Ascending aorta (tissue), 2 donors: Measurements from ENCODE around the gene CD40LG. TPM values are rescaled to one million over a fixed set of nuclear protein-coding genes. Genes with fewer than 3 reads are reported as not detected.

ENCODE experiments used
- DNase-seq, 2 donors: peaks; one replicate each; pipeline ENCODE4 v3.0.0-alpha.2; 2019; ENCODE audit warnings: low spot score in 2 of 2
- H3K27ac ChIP-seq, 2 donors: fragments of 200-600 bp; sonication (generic); one replicate each; pipeline ENCODE4 v1.5.1; 2016 to 2017; ENCODE audit warnings: mild to moderate bottlenecking in 1 of 2
- H3K27me3 ChIP-seq: fragments of 200-600 bp; sonication (generic); one replicate; pipeline ENCODE4 v1.5.1; 2017
- H3K36me3 ChIP-seq, 2 donors: fragments of 200-600 bp; sonication (generic); one replicate each; pipeline ENCODE4 v1.5.1; 2016
- H3K4me1 ChIP-seq, 2 donors: fragments of 200-600 bp; sonication (generic); one replicate each; pipeline ENCODE4 v1.5.1; 2016 to 2017; ENCODE audit warnings: mild to moderate bottlenecking in 1 of 2
- H3K4me3 ChIP-seq, 2 donors: fragments of 200-600 bp; sonication (generic); one replicate each; pipeline ENCODE4 v1.5.1; 2016 to 2017; ENCODE audit warnings: mild to moderate bottlenecking in 1 of 2
- H3K9me3 ChIP-seq, 2 donors: fragments of 200-600 bp; sonication (generic); one replicate each; pipeline ENCODE4 v1.5.1; 2016
- intact Hi-C: fragments of 100-400 bp; cut with DNase I; formaldehyde crosslinking; loops from one replicate; pipeline ENCODE4 v1.15.1; 2023
- total RNA-seq: library from RNA; depleted of rRNA; stranded (reverse); fragments of >200 nt; gene quantifications from one replicate; pipeline ENCODE4 v1.1.0, GENCODE V29; 2016
- TF ChIP-seq, protein P1 (sequence below), 3 experiments: fragments of 200-600 bp in 2 of 3; fragments of 450-650 bp in 1 of 3; sonication (generic) in 2 of 3; IDR thresholded peaks; one replicate each; pipeline ENCODE4 v1.5.1; 2016 to 2019; ENCODE audit warnings: antibody characterized with exemption in 3 of 3, mild to moderate bottlenecking in 1 of 3, moderate library complexity in 1 of 3

The CD40LG gene
- total RNA-seq, 1 donor from 2014 or later = not detected

DNA sequence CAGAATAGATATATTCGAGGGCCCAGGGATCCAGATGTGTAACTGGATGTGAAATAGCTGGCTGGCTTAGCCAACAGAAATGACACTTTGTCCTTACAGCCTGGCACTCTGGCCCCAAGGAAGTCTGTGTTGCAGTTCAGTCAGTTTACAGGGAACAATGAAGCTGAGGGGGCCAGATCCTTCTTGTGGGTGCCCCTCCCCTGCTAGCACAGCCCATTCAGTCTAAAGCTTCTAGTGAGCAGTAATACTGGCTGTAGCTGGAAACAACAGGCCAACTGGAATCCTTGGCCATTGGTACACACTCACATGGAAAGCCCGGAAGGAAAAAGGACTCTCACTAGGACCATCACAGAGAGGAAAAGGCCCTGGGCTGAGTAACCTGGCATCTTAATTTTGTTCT, 22.7 kb upstream of the CD40LG start:
- no peaks in the 10 kb centered on the region for H3K36me3 ChIP-seq
- intact Hi-C loops = no loop called here
- no peaks in the 10 kb centered on the region for H3K4me1 ChIP-seq
- H3K4me3 ChIP-seq = no peak overlapping the region
- no peaks in the 10 kb centered on the region for H3K9me3 ChIP-seq
- TF ChIP-seq, protein P1, sequence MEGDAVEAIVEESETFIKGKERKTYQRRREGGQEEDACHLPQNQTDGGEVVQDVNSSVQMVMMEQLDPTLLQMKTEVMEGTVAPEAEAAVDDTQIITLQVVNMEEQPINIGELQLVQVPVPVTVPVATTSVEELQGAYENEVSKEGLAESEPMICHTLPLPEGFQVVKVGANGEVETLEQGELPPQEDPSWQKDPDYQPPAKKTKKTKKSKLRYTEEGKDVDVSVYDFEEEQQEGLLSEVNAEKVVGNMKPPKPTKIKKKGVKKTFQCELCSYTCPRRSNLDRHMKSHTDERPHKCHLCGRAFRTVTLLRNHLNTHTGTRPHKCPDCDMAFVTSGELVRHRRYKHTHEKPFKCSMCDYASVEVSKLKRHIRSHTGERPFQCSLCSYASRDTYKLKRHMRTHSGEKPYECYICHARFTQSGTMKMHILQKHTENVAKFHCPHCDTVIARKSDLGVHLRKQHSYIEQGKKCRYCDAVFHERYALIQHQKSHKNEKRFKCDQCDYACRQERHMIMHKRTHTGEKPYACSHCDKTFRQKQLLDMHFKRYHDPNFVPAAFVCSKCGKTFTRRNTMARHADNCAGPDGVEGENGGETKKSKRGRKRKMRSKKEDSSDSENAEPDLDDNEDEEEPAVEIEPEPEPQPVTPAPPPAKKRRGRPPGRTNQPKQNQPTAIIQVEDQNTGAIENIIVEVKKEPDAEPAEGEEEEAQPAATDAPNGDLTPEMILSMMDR (IDR thresholded peaks at IDR 0.05) = no peak
- H3K27ac ChIP-seq = no peak overlapping the region
- DNase-seq = no peak
- H3K27me3 ChIP-seq = no peaks in the 10 kb centered on the region

DNA sequence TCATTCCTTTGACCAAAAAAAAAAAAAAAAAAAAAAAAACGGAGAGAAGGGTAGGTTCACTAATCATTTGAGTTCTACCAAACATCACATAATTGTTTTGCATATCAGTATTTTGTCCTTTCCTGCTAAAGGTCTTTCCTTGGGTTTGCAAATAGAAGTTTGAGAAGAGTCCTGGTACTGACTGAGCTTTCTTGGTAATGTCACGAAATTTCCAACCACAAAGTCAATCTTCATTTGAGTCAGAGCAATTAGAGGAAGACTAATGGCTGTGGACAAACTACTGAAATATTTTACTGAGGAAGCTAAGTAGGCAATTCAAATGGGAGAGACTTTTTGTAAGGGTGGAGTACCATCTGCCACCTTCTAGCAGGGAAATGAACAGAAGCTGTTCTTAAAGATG, 21.7 kb upstream of the CD40LG start:
- Histone ChIP-seq H3K27me3 (no peaks in the 10 kb centered on the region), H3K36me3 (no peaks in the 10 kb centered on the region), H3K9me3 (no peaks in the 10 kb centered on the region), H3K4me3 (no peak overlapping the region), H3K27ac (no peak overlapping the region), H3K4me1 (no peaks in the 10 kb centered on the region)
- intact Hi-C loops = no loop called here
- DNase-seq = no peak
- TF ChIP-seq, protein P1 (IDR thresholded peaks at IDR 0.05) = no peak

DNA sequence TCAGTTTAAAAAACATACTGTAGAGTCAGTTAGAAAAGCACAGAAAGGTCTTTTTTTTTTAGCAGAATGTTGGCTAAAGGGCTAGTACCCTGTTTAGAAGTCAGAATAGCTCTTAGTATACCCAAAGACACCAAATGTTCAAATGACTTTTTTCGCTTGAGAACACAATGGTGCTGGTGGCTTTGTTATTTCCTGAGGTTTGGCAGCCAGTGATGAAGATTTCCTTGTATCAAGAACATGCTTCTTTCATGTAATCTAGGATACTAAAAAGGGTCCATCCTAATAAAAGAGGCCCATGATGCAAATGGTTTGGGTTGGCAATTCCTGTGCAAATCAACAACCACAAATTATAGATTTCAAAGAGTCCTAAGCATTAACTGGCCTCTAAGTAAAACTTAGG, 21.1 kb upstream of the CD40LG start:
- H3K27ac ChIP-seq = no peak overlapping the region
- no peak overlapping the region for H3K4me3 ChIP-seq
- no peaks in the 10 kb centered on the region for H3K9me3 ChIP-seq
- no peak for DNase-seq
- TF ChIP-seq, protein P1 (IDR thresholded peaks at IDR 0.05) = no peak
- intact Hi-C loops = no loop called here
- H3K27me3 ChIP-seq = no peaks in the 10 kb centered on the region
- no peaks in the 10 kb centered on the region for H3K36me3 ChIP-seq
- H3K4me1 ChIP-seq = no peaks in the 10 kb centered on the region

DNA sequence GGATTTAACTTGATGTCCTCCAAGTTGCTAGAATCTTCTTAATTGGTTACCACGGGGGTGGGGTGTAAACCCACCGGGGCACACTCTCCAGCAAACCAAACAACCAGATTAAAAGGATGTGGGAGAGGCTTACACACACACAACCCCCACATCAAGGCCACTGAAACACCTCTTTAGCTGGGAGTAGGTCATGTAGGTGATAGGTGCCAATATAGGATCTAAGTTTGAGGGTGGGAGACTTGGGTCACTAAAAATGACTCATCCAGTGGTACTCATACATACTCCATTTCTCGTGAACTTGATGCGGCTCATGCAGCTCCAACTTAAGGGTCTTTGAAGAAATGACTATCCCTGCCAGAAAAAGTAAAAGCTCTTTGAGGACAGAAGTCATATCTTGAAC, 20.5 kb upstream of the CD40LG start:
- intact Hi-C loops = no loop called here
- H3K27ac ChIP-seq = no peak overlapping the region
- TF ChIP-seq, protein P1 (IDR thresholded peaks at IDR 0.05) = no peak
- DNase-seq = no peak
- no peaks in the 10 kb centered on the region for H3K9me3 ChIP-seq
- H3K27me3 ChIP-seq = no peaks in the 10 kb centered on the region
- no peaks in the 10 kb centered on the region for H3K4me1 ChIP-seq
- H3K4me3 ChIP-seq = no peak overlapping the region
- no peaks in the 10 kb centered on the region for H3K36me3 ChIP-seq

DNA sequence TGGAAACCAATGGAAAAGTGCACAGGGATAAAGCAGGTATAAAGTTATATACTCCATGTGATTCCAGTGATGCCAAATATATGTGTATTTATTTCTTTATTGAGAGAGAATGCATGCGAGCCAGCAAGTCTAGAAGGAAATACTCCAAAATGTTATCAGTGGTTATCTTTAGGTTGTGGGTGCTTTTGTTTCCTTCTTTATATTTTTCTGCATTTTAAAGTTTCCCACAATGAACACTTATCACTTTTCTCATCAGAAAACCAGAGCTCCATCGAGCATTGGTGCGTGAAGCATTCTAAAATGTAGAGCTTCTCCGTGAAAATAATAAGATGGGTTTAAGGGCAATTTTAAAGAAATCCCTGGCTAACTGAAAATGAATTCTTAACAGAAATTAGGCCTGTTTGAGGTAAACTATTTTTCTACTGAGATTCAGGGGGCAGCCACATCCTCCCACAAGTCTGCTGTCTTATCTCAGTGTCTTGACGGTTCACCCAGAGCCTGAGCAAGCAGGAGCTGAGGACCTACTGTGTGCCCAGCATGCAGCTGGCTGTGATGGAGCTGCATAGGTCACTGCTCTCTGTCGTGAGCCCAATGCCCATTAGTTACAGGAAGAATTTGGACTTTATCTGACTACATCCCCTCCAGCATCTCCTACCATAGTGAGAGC, 18.7 kb upstream of the CD40LG start:
- Histone ChIP-seq H3K36me3 (no peaks in the 10 kb centered on the region), H3K9me3 (no peaks in the 10 kb centered on the region), H3K27ac (no peak overlapping the region), H3K27me3 (no peaks in the 10 kb centered on the region), H3K4me3 (no peak overlapping the region), H3K4me1 (no peaks in the 10 kb centered on the region)
- DNase-seq = no peak
- TF ChIP-seq, protein P1 (IDR thresholded peaks at IDR 0.05) = no peak
- intact Hi-C loops = no loop called here

DNA sequence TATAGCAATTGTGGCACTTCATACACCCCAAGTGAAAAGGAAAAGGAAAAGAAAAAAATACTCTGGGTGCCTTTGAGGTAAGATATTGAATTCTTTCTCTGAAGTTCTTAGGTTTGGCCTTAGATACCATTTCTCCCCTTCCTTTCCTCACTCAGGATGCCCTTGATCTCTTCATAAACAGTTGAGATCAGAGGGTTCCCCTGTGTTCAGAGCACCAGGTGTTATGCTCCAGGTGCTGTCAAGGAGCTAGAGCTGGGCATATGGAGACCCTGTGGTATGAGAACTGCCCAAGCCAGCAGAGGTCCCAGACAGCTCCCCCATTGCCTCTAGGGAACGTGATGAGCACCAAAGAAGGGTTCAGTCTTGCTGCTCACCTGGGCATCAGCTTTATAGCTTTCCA, 17.1 kb upstream of the CD40LG start:
- Histone ChIP-seq H3K36me3 (no peaks in the 10 kb centered on the region), H3K4me1 (no peaks in the 10 kb centered on the region), H3K9me3 (no peaks in the 10 kb centered on the region), H3K27me3 (no peaks in the 10 kb centered on the region), H3K4me3 (no peak overlapping the region), H3K27ac (no peak overlapping the region)
- intact Hi-C loops = no loop called here
- no peak for DNase-seq
- TF ChIP-seq, protein P1 (IDR thresholded peaks at IDR 0.05) = no peak
